ENCODE measurements around the gene AIMP2.
"Not testable (repeated sequence)": the region's sequence is repeated elsewhere in the genome, so short reads cannot be mapped to it uniquely, and the experiment has no call there.

The AIMP2 gene

DNA sequence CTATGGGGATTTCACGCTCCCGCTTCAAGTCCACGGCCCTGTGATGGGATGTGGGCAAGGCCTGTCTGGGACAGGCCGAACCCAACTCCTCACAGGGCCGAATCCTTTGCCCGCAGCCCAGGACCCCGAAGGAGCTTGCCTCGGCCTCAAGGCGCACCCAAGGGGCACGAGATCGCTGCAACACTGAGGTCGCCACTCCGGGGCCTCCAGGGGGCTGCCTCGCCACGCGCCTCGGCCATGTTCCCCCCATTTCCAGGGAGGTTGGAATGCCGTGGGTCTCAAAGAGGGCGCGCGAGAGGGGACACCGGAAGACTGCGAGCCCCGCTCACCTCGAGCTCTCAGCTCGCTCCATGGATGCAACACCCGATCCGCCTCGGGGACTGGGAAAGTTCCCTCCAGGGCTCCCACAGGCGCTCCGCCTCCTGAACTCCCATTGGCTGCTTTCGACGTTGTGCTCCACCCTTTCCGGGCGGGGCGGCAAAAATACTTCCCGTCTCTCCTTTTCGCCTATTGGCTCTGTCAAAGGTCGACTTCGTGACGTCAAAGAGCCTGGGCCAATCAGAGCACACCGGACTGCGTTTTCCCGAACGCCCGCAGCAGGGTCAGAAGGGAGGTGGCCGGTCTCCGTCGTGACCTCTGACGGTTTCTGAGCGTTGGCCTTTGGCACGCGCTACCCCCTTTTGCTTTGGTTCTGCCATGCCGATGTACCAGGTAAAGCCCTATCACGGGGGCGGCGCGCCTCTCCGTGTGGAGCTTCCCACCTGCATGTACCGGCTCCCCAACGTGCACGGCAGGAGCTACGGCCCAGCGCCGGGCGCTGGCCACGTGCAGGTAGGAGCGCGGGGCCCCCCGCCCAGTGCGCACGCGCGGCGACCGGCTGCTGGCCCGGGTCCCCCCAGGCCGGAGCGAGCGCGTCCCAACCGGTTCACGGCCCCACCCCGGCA lies at the start of gene AIMP2, which contains the start of gene PMS2:
TSS of gene AIMP2 (plus strand) at position 605 of the 944 bp plus-strand sequence. CDS start at position 697, 92 bp downstream.
TSS of gene PMS2 (minus strand) at position 382 of the 944 bp plus-strand sequence. CDS start at position 352, 30 bp downstream.
- peak; percentile 99 for DNase-seq

DNA sequence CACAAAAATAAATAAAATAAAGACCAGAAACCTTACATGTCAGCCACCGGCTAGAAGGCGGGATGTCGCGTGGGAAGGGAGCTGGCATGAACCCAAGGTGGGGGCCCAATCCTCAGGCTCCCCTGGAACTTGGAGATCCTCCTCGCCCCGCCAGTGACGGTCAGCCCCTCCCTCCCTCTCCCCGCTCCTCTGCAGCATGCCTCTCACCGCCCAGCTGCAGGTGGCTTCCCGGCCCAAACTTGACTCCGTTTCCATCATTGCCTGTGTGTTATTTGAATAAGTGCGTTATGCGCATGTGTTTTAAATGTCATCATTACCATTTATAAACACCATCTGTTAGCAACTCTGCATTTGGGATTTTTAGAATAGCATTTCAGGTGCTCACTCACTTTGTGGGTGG lies 45.9 kb upstream of the AIMP2 start:
- DNase-seq: not testable (repeated sequence)

DNA sequence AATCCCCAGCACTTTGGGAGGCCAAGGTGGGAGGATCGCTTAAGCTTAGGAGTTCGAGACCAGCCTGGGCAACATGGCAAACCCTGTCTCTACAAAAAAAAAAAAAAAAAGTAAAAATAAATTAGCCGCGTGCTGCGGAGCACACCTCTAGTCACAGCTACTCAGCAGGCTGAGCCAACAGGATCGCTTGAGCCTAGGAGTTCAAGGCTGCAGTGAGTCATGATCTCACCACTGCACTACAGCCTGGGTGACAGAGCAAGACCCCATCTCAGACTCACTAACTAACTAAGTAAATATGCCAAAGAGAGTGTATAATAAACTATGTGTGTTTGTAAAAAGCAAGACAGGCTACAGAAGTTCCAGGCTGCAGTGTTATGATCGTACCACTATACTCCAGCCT lies 45.3 kb upstream of the AIMP2 start:
- DNase-seq: not testable (repeated sequence)

DNA sequence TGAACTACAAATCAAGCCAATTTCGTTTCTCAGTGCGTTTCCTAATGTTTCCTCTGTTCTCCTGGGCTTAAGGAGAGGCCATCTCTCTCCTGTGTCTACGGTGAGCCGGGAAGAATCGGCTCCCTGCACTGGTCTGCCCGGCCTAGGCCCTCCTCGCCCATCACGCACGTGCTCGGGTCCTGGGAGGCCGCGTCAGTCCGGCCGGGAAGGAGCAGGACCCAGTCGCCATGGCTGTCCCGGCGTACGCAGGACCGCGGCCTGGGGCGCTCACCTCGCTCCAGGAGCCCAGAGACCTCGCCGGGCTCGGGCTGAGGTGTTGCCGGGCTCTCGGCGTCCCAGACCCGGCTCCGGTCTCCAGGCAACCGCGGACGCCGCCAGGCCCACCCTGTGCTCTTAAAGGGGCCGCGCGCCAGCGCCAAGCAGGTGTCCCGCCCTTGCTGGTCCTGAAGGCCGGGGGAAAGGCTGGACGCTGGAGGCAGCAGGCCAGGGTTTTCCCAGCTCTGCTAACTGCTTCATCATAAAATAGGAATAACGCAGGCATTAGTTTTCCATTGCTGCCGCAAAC lies 38.6 kb upstream of the AIMP2 start, which contains the start of gene RSPH10B:
TSS of gene RSPH10B (minus strand) at position 343 of the 565 bp plus-strand sequence. CDS start 3,573 bp downstream, outside the sequence.
- DNase-seq: not testable (repeated sequence)

DNA sequence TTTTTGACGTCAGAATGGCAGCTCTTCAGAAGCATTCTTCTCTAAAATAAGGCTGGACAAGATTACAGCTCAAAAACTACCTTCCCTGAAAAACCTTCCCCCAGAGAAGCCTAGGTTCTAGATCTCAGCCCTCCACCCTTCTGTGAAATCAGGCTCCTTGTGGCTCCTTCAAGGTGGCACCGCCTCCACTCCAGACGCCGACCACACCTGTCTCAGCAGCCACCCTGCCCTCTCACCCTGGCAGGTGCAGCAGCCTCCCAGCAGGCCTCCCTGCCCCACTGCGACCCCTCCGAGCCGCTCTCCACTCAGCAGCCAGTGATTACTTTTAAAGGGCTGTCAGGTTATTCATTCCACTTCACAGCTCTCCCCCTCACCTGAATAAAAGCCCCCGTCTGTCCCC lies 35.5 kb upstream of the AIMP2 start:
- DNase-seq: not testable (repeated sequence)

DNA sequence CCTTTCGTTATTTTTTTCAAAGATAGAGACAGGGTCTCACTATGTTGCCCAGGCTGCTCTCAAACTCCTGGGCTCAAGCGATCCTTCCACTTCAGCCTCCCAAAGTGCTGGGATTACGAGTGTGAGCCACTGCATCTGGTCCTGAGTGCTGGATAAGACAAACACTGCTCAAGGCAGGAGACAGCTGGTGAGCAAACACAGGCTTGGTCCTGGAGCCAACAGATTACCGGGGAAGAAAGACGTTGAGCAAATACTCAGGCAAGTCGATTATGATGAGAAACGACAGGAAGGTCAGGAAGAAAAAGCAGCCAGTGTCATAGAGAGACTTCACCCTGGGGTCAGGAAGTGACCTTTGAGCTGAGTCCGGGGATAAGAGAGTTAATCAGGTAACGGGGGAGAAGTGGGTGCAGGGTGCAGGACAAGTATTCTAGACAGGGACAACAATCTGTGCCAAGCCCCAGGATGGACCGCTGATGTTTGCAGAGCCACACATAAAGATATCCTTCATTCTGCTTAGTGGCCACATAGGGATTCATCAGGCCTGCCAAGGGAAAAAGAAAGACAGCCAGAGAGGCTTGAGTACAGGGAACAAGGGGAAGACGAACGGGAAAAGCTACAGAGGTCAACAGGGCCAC lies 29.3 kb upstream of the AIMP2 start:
- DNase-seq: not testable (repeated sequence)

DNA sequence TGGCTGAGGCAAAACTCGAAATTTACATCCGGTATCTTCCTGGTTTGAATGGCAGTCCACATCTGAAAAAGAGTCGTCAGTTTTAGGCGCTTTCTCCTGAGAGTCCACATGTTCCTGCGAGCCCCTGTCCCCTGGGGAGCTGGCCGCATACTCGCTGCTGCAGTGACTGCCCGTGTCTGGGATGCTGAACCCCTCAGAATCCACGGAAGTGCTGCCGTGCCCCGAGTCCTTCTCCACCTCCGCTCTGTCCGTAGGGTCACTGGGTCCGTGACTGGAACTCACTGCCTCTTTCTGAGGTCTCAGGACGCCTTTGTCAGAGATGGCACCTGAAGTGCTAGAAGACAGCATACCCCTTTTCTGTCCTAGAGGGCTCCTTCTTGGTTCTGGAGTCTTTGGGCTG lies 22.0 kb upstream of the AIMP2 start:
- DNase-seq: not testable (repeated sequence)

DNA sequence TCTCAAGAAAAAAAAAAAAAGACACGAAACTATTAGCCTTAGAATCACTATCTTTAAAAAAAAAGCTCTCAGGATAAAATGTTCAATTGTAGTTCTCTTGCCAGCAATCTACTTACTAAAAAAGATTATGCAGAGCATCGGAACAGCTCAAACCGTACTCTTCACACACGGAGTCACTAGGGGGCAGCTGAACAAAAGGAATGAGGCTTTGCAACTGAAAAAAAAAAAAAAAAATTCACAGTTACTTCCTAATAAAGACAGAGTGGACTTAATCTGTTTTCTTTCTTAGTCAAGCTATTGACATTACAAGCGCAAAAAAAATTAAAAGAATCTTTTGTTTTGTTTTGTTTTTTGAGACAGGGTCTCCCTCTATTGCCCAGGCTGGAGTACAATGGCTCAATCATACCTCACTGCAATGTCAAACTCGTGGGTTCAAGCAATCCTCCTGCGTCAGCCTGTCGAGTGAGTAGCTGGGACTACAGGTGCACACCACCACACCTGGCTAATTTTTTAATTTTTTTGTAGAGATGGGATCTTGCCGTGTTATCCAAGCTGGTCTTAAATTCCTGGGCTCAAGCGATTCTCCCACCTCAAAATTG lies 11.8 kb upstream of the AIMP2 start:
- peak; percentile 90 for DNase-seq

DNA sequence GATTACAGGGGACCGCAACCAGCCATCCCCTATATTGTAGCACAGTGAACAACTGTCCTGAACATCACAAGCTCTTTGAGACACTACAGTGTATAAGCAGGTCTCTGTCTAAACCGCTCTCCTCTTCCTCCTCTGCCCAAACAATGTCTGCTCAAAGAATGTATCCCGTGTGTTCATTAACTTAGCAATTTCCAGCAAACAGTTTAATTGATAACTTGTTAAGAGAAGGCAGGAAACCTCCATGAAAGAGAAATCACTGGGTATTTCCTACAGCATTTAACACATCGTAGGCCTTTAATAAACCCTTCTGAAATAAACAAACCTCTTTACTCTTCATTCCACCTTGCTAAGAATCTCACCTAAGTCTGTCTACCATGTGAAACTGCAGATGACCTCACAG lies 1.7 kb upstream of the AIMP2 start:
- DNase-seq: no peak

DNA sequence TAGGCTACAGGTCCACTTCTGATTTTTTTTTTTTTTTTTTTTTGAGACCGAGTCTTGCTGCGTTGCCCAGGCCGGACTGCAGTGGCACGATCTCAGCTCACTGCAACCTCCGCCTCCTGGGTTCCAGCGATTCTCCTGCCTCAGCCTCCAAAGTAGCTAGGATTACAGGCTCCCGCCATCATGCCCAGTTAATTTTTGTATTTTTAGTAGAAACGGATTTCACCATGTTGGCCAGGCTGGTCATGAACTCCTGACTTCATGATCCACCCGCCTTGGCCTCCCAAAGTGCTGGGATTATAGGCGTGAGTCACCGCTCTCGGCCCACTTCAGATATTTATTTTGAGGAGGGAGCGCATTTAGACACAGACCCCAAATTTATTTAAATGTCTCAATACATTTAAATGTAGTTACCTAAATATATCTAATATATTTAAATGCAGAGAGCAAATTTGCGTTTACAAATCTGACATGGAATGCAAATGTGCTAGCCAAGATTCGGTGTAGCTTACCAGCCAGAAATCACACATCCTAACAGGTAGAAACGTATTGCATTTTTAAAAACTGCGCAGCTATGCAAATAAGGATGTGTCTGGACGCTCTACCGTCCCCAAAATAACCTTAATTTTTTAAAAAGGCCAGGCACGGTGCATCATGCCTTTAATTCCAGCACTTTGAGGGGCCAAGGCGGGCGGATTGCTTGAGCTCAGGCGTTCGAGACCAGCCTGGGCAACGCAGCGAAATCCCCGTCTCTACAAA lies 1.1 kb upstream of the AIMP2 start:
- not testable (repeated sequence) for DNase-seq

DNA sequence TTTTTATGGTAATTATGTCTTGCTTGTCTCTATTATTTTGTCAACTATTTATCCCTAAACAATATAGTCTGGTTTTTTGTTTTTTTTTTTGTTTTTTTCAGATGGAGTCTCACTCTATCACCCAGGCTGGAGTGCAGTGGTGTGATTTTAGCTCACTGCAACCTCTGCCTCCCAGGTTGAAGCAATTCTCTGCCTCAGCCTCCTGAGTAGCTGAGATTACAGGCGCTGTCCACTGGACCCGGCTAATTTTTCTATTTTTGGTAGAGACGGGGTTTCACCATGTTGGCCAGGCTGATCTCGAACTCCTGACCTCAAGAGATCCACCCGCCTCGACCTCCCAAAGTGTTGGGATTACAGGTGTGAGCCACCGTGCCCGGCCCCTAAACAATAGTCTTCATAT lies 1.3 kb downstream of the AIMP2 start:
- not testable (repeated sequence) for DNase-seq

DNA sequence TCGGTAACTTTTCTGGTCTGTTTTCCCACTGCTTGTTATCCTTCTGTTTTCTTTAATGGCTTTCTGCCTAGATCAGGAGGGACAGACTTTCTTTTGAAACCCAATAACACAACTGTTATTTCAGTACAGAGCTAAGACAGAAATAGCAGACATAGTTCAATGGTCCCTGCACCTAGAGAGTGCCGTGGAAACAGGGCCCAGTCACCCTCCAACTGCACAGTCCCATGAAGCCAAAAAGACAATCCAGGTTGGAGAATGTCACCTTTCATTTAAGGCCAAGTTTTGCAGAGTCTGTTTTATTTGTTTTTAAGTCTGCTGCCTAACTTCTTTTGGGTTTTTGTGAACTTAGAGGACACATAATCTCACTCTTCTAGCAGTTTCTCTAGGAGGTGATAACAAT lies 2.5 kb downstream of the AIMP2 start:
- no peak for DNase-seq

DNA sequence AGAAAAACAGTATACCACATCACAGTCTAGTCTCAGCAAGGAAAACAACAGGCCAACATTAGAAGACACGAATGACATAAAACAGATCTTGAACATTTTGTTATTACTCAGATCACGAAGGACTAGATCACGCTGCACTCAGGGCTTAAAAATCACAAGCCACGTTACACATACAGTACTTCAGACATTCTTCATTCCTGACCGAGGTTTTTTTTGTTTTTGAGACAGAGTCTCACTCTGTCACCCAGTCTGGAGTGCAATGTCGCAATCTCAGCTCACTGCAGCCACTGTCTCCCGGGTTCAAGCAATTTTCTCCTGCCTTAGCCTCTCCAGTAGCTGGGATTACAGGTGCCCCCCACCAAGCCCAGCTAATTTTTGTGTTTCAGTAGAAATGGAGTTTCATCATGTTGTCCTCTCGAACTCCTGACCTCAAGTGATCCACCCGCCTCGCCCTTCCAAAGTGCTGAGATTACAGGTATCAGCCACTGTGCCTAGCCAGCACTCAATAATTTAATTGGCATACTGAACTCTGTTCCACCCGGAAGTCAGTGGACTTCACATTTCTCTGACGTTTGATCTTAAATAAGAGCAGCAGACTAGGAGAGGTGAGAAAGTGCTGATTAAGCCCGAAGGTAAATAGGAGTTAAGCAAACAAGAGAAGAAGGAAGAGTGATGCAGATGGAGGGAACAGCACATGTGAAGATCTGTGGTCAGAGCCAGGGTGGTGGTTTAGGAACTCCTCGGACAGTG lies 3.5 kb downstream of the AIMP2 start:
- no peak for DNase-seq

DNA sequence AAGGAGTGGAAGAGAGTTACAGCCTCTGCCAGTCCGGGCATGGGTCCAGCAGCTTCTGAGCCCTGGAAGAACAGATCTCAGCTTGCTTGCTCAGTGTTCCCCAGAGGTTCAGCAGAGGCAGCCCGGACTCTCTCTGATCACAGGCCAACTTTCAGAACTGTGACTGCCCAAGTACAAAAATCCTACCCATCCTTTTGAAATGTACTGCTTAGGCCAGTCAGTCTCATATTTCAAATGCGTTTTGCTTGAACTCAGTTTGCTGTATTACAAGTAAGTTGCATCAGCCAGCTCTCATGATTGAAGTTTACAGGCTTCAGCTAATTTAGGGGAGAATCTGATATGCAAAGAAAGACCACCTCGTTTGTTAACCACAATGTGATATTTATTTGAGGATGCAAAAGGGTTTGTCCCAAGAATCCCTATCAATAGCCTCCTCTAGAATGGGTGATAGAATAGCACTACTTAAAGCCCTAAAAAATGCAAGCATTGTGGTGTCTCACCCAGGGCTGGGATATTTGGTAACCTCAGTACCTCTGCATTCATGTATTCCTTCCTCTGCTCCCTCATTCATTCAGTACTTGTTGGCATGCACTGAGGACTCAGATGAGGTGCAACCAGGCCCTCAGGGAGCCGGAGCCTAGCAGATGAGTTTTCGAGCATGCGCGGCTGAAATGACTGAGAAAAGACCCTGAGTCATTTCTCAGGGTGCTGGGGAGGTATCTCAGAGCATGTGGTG lies 7.0 kb downstream of the AIMP2 start:
- no peak for DNase-seq

DNA sequence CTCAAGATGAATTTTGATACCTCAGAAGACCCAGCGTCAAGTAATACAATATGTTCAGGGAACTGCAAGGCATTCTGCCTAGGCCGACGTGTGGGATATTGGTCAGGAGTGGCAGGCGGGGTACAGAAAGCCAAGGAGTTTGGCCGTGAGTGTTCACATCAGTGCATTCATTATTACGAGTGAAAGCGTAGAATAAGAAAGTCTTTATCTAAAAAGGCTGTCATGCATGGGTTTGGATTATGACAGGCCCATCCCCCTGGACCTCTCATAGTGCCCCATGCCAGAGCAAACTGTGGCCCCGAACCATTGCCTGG lies 7.5 kb downstream of the AIMP2 start:
- no peak for DNase-seq

DNA sequence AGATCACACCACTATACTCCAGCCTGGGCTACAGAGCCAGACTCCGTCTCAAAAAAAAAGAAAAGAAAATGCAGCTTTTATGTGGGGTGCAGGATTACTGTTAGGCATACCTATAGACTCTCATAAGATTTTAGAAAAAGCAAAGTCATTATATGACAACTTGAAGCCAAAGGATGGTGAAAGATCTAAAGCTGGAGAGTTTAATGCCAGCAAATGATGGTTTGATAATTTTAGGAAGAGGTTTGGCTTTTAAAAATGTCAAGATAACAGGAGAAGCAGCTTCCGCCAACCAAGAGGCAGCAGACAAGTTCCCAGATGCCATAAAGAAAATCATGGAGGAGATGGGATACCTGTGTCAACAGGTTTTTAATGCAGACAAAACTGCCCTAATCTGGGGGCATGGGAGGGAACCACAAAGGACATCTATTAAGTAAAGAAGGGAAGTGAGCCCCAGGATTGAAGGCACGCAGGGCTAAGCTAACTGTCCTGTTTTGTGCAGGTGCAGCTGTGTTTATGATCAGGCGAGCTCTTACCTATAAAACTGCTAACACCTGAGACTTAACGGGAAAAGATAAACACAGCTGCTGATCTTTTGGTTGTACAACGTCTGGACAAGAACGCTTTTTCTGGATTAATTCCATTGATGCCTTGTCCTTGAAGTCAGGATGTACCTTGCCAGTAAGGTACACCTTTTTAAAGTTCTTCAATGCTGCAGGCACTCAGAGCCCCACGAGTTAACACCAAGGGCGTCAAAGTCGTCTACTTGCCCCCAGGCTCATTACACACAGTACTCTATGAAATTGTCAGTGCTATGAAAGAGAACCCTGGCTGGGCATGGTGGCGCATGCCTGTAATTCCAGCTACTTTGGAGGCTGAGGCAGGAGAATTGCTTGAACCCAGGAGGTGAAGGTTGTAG lies 11.6 kb downstream of the AIMP2 start:
- DNase-seq: no peak

DNA sequence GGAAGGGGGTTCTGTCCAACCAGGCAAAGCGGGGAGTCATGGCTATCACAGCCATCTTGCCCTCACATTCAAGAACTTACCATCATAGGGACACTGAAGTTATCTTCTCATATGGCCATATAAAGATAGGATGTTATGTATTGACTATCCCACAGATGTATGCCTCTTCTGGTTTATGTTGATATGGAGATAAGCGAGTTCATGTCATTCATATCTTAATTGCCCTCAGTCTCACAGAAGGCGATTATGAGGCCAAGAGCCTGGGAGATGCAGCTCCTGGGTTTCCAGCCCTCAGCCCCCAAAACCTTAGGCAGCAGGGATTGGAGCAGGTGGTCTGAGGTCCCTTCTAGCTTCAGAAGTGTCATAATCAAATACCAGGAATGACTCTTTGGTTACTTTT lies 13.6 kb downstream of the AIMP2 start:
- DNase-seq: peak; percentile 34

DNA sequence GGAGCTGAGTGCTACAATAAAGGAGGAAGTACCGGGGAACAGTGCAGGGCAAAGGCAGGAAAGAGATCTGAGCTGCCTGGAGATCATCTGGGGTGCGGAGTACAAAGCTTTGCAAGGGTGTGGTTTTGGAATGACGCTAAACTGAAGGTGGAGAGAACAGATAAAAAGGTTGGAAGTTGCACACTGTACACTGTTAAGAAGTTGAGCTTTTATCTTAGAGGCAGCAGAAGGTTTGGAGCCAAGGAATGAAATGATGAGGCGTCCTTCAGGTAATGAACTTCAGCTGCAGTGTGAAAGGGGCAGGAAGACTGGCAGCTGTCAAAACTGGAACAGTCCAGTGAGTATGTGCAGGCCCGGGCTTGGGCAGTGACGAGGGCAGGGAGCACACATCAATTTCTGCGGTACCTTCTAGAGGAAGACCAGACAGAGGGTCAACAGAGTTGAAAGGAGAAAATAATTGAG lies 14.9 kb downstream of the AIMP2 start:
- DNase-seq: peak; percentile 94

DNA sequence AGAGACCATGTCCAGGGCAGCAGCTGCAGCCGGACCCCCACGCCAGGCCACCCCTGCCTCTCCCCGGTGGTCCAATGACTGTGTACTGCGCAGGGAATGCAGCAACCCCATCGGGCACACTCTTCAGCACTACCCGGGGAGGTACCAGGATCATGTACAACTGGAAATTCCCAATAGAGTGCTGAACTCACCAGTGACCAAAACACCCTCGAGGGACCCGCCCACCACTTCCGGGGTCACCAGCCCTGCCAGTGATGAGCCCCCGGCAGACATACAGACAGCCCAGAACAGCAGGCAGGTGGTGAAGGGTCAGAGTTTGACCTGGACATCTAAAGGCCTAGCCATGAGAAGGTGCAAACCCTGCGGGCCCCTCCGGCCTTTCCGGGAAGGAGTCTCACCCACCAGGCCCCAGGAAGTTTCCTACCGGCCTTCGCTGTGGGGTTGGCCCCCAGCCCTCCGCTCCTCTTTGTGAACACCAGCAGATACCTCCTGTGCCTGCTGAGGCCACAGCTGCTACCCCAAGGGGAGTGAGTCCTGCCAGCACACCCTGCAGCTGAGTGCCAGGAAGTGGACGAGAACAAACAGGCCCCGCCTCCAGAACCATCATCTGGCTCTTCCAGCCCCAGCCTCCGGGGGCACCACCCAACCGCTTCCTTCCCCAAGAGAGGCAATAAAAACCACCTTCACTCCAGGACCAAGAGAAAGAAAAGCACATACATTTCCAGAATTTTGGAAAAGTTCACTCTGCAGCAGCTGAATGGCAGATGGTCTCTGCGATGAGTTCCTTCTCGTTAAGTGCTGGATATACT lies 17.1 kb downstream of the AIMP2 start:
- peak; percentile 93 for DNase-seq

All from hematopoietic multipotent progenitor cell treated with erythropoietin and hydrocortisone succinate and interleukin-3 and kit ligand, for 4 days (in vitro differentiated cells).